NCI-H1436 treated with DMSO at 0.1 percent for 48 hours (cell line): ENCODE results near the gene FBXL19.

Source experiments
- DNase-seq: peaks from one replicate; lab custom pipeline; 2025; lab: John Stamatoyannopoulos, UW

The FBXL19 gene

DNA sequence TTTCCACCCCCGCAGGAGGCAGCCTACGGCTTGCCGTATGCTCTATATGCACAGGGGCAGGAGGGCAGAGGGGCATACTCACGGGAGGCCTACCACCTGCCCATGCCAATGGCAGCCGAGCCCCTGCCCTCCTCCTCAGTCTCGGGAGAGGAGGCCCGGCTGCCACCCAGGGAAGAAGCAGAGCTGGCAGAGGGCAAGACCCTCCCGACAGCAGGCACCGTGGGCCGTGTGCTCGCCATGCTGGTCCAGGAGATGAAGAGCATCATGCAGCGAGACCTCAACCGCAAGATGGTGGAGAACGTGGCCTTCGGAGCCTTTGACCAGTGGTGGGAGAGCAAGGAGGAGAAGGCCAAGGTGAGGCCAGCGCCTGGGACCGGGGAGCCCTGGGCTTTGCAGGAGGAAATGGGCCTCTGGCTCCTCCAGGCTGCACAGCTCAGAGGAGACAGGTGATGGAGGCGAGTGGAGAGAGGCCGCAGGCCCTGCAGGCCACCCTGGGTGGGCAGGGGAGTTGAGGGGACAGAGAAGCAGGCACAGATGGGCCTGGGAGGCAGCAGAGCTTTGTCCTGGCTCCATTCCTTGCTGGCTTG lies 42.8 kb downstream of the FBXL19 start:
- no peak for DNase-seq

DNA sequence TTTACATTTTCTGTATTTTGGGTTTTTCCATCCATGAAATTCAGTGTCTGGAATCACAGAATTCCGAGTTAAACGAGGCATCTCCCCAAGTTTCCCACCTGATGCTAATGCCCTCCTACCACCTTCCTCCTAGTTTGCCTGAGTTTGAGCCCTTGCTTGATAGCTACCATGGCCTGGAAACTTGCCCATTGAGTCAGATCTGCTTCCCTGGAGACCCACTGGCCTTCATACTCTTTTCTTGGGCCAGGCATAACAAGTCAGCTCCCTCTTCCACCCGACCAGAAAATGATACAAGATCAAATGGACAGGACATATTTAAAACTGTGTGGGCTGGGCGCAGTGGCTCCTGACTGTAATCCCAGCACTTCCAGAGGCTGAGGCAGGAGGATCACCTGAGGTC lies 44.4 kb downstream of the FBXL19 start:
- DNase-seq: no peak

DNA sequence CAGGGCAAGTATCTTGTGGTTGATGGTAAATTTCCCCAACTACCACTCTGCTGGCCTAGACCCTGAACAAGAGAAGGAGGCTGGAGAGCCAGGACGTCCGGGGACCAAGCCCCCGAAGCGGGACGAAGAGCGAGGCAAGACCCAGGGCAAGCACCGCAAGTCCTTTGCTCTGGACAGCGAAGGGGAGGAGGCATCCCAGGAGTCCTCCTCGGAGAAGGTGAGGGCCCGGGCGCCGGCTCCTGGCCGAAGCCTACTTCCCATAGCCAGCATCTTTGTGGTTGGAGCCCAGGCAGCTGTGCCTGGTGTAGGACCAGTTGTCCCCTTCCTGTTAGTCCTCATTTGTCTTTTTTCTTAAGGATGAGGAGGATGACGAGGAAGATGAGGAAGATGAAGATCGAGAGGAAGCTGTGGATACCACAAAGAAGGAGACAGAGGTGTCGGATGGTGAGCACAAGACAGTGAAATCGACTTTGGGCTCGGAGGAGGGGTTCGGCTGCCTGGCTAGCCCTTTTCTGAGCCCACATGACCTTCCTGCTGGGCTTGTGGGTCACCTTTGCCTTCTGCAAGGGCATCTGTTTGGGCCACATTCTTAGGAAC lies 46.0 kb downstream of the FBXL19 start:
- DNase-seq: no peak

DNA sequence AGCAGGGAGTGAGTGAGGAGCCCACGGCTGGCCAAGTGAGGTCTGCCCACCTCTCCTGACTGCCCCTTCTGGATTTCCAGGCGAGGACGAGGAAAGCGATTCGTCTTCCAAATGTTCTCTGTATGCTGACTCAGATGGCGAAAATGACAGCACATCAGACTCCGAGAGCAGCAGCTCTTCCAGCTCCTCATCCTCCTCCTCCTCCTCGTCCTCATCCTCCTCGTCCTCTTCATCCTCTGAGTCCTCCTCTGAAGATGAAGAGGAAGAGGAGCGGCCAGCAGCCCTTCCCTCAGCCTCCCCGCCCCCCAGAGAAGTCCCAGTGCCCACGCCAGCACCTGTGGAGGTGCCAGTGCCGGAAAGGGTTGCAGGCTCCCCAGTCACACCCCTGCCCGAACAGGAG lies 47.9 kb downstream of the FBXL19 start:
- DNase-seq: no peak

DNA sequence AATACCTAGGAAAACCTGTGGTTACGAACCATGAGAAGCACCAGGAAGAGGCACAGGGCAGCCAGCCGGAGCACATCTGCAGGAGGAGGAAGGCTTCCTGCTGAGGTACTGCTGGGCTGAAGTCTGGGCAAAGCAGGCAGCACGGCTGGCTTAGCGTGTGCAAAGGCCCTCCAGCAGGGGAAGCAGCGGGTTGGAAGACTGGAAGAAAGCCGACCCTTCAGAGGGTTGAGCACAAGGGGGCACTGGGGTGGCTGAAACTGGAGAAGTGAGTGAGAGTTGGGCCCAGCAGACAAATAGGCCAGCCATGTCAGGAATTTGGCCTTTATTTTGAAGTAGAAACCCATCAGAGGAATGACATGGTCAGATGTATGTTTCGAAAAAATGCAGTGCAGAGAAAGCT lies 49.5 kb downstream of the FBXL19 start:
- no peak for DNase-seq

DNA sequence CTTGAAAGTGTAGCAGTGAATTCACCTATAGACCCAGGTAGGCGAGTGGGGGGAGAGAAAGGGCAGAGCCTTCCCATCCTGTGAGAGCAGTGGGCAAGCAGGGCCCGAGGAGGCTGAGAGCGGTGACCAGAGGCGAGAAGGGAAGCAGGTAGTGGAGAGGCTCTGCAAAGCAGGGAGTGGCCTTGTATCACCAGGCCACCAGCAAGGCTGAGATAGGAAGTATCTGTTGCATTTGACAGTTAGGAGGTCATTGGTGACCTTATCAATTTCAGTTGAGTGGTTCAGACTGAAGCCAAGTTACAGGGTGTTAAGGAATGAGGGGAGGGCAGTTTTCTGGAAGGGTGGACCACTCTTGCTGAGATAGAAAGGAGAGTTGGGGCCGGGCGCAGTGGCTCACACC lies 51.0 kb downstream of the FBXL19 start:
- no peak for DNase-seq

DNA sequence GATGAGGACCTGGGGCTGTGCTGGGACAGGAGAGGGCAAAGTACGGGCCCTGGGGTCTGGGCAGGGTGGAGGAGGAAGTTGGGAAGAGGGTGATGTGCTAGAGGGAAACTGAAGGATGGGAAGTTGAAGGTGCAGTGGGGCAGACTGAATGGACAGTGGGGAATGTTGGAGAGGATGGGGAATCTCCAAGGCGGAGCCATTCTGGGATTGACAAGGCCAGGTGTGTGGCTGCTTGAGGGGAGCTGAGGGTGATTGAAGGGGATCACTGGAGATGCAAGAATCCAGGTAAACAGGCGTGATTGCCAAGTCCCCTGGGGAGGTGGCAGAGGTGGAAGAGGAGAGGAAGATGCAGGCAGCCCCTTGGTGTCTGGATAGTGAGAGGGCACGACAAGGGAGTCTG lies 53.1 kb downstream of the FBXL19 start:
- no peak for DNase-seq

DNA sequence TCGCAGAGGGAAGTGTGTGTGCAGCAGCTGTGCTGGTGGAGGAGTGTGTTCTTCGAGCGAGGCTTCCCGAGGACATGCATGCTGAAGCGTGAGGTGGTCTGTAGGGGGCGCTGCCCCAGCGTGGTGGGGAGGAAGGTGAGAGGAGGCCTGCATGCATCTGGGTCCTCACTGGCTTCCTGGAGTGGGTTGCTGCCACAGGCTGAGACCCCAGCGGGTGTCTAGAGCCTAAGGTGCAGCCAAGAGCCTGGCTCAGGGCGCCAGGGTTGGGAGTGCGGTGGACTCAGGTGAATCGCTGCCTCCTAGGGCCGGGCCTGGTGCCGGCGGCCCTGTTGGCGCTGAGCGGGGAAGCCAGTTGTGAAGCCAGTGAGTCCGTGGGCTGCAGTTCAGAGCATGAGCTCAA lies 54.1 kb downstream of the FBXL19 start:
- no peak for DNase-seq

DNA sequence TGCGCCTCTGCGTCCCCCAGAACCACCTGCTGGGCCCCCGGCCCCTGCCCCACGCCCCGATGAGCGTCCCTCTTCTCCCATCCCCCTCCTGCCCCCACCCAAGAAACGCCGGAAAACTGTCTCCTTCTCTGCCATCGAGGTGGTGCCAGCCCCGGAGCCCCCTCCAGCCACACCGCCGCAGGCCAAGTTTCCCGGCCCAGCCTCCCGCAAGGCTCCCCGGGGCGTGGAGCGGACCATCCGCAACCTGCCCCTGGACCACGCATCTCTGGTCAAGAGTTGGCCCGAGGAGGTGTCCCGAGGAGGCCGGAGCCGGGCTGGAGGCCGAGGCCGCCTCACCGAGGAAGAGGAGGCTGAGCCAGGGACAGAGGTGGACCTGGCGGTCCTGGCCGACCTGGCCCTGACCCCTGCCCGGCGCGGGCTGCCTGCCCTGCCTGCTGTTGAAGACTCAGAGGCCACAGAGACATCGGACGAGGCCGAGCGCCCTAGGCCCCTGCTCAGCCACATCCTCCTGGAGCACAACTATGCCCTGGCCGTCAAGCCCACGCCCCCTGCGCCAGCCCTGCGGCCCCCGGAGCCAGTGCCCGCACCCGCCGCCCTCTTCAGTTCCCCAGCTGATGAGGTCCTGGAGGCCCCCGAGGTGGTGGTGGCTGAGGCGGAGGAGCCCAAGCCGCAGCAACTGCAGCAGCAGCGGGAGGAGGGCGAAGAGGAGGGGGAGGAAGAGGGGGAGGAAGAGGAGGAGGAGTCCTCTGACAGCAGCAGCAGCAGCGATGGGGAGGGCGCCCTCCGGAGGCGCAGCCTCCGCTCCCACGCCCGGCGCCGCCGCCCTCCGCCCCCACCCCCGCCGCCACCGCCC lies 56.0 kb downstream of the FBXL19 start:
- no peak for DNase-seq

DNA sequence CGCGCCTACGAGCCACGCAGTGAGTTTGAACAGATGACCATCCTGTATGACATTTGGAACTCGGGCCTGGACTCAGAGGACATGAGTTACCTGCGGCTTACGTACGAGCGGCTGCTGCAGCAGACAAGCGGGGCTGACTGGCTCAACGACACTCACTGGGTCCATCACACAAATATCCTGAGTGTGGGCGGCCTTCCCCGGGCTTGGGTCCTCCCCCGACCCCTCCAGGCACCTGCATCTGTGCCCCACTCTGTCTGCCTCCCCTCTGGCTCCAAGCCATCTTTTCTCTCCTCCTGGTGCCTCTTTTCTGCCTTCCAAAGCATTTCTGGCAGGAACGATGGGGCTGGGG lies 56.6 kb downstream of the FBXL19 start:
- DNase-seq: no peak

DNA sequence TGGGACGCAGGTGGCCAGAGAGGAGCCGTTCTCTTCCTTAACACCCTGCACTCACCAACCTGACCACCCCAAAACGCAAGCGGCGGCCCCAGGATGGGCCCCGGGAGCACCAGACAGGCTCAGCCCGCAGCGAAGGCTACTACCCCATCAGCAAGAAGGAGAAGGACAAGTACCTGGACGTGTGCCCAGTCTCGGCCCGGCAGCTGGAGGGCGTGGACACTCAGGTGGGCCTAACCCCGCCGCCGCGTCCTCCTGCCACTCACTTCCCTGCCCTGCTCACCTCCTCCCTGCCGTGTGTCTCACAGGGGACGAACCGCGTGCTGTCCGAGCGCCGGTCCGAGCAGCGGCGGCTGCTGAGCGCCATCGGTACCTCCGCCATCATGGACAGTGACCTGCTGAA lies 57.1 kb downstream of the FBXL19 start:
- no peak for DNase-seq

DNA sequence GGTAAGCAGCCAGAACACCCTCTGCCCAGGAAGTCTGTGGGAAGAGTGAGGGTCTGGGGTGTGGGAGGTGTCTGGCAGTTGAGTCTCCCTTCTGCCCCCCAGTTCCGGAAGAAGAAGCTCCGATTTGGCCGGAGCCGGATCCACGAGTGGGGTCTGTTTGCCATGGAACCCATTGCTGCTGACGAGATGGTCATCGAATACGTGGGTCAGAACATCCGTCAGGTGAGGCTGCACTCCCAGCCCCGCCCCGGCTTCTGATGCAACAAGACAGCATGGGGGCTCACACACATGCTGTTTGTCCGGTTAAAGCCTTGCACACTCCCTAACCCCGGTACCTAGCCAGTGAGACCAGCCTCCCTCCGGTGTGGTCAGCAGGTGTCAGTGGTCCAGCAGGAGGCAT lies 57.6 kb downstream of the FBXL19 start:
- no peak for DNase-seq

DNA sequence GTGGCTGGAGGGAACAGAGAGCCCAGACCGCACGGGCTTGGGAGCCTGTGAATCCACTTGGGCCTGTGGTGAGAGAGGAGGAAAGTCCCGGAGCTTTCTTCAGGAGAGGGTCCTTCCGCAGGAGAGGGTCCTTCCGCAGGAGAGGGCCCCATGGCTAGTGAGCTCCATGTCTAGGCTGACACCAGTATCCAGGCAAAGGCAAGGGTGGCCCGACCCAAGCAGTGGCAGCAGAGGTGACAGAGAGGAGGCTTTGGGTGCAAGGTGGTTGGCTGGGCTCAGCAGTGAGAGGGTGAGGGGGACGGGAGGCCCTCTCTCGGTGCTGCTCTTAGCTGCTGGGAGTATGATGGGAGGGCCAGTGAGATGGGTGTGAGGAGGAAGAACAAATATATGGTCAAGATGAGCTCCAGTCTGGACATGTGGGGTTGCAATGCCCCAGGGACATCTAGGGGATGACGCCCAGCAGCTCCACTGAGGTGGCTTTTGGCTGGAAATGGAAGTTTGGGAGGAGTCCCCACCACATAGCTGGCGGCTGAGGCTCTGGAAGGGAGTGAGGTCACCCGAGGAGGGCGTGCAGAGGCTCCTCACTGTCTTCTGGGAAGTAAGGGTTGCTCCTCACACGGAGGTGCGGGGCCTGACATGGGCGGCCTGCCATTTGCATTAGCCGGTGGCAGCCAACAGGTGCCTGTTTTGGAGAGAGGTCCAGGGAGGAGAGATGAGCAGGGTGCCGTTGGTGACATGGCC lies 59.3 kb downstream of the FBXL19 start:
- DNase-seq: no peak

DNA sequence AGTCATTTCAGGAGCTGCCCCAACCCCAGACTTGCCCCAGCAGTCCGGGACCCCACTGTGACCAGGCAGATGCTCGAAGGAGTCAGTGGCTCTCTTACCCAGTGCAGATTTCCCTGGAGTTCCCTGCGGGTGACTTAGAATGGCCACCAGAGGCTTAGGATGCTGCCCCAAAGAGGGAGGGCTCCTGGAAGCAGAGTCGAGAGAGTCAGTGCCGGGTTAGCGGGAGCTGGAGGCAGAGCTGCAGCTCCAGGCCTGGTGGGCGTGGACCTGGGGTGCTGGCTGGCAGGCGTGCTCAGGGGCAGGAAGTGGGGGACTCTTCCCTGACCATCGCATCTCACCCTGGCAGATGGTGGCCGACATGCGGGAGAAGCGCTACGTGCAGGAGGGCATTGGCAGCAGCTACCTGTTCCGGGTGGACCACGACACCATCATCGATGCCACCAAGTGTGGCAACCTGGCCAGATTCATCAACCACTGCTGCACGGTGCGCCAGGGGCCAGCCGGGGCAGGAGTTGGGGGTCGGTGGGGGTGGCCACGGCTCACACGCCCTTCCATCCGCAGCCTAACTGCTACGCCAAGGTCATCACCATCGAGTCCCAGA lies 60.0 kb downstream of the FBXL19 start:
- no peak for DNase-seq

DNA sequence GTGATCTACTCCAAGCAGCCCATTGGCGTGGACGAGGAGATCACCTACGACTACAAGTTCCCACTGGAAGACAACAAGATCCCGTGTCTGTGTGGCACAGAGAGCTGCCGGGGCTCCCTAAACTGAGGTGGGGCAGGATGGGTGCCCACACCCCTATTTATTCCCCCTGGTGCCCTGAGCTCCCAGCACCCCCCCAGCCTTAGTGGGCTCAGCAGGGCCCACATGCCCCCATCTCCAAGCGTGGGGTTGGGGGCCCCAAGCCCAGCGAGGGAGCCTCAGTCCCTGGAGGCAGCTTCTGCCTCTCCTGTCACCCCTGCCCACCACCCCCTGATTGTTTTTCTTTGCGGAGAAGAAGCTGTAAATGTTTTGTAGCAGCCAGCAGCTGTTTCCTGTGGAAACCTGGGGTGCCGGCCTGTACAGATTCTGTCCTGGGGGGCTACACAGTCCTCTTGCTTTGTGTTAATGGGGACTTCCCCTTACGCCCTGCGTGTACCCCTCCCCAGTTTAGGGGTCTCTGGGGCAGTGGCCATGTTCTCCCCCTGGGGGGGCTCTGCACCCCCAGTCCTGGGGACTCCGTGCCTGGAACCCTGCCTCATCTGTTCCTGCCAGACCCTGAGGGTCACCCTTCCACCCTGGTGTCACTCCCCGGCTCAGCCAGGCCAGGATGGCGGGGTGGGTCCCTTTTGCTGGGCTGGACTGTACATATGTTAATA lies 60.7 kb downstream of the FBXL19 start:
- no peak for DNase-seq

DNA sequence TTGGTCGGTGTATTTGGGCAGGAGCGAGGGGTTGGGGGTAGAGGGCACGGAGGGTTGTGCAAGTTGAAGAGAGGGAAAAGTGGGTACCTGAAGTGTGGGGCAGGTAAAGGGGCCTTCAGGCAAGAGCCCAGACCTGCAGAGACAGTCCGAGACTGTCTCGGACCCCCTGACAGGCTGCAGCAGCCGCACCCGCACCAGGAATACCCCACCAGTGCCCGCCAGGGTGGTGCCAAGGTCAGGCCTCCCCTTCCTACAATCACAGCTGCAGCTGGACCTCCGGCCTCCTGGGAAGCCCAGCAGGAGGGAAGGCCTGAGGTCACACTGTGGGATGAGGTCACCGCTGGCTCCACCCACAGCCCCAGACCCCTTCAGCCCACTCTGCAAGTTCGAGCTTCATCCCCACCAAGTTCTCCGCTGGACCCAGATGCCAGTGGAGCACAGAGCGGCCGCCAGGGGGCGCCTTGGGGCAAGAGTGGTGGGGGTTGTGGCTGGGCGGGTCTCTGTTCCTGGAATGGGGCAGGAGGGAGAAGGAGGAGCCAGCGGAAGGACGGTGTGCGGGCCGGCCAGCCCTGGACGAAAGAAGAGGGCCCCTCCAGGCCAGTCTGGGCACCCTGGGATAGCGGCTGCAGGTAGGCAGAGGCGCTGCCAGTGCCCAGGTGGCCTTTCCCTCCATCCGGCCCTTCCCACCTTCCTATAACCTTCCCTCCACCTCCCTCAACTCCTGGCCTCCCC lies 61.5 kb downstream of the FBXL19 start, which contains the start of gene HSD3B7:
Gene HSD3B7 (plus strand): TSS at position 539 of the 732 bp plus-strand sequence. CDS start 452 bp downstream, outside the sequence.
- no peak for DNase-seq

DNA sequence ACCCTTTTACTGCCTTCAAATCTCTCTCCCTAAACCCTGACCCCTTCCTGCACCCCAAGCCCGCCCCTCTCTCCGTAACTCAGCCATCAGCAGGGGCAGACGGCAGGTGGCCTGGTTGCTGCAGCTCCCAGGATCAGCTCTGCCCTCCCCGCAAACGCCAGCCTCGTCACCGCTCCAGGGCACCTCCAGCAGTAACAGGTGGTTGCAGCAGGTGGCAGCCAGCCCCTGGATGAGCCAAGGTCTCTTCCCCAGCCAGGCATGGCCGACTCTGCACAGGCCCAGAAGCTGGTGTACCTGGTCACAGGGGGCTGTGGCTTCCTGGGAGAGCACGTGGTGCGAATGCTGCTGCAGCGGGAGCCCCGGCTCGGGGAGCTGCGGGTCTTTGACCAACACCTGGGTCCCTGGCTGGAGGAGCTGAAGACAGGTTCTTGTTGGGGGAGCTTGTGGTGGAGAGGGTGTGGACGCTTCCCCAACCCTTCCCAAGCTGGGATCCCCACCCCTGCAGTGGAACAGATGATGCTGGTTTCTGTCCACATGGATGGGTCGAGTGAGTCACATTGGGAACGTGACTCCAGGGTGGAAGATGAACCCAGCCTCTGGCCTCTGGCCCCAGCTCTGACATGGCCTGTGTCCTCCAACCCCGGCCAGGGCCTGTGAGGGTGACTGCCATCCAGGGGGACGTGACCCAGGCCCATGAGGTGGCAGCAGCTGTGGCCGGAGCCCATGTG lies 62.2 kb downstream of the FBXL19 start:
- DNase-seq: peak; percentile 18

DNA sequence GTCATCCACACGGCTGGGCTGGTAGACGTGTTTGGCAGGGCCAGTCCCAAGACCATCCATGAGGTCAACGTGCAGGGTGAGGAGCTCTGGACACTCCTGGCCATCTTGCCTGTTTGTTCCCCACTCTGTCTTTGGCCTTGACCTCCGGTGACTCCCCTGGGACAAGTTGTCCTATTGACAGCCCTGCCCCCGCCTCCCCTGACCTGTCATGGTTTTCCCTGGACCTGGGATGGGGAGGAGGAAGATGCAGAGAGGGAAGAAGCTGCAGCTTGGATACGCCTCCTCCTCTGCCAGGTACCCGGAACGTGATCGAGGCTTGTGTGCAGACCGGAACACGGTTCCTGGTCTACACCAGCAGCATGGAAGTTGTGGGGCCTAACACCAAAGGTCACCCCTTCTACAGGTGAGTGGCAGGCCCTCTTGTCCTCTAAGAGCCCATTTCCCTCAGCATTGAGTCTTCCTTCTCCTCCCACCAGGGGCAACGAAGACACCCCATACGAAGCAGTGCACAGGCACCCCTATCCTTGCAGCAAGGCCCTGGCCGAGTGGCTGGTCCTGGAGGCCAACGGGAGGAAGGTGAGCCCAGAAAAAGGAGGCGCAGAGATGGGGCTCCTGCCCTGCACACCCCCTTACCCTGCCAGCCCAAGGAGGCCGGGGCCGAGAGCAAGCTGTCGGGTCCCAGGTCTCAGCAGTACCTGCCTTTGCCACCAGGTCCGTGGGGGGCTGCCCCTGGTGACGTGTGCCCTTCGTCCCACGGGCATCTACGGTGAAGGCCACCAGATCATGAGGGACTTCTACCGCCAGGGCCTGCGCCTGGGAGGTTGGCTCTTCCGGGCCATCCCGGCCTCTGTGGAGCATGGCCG lies 63.0 kb downstream of the FBXL19 start:
- no peak for DNase-seq

DNA sequence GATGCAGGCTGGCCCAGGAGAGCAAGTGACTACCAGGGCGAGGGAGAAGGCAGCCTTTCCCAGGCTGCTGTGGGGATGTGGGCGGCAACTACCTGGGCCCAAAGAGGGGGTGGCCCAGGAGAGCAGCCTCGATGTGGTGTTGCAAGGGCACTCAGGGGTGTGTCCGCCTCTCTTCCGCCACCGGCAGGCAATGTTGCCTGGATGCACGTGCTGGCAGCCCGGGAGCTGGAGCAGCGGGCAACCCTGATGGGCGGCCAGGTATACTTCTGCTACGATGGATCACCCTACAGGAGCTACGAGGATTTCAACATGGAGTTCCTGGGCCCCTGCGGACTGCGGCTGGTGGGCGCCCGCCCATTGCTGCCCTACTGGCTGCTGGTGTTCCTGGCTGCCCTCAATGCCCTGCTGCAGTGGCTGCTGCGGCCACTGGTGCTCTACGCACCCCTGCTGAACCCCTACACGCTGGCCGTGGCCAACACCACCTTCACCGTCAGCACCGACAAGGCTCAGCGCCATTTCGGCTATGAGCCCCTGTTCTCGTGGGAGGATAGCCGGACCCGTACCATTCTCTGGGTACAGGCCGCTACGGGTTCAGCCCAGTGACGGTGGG lies 64.3 kb downstream of the FBXL19 start:
- no peak for DNase-seq
